Dermis microvascular lymphatic vessel endothelial cell (primary cell): ENCODE results near the gene NSUN2. TPM values are rescaled to one million over a fixed set of nuclear protein-coding genes. Genes with fewer than 3 reads are reported as not detected.
"Not testable (repeated sequence)": the region's sequence is repeated elsewhere in the genome, so short reads cannot be mapped to it uniquely, and the experiment has no call there.

Experiments used
- DNase-seq, 2 donors: peaks; one replicate each; pipeline versions ENCODE4 v3.0.0 to v3.0.0-alpha.2; 2010; ENCODE audit warnings: low read depth in 2 of 2
- total RNA-seq: library from RNA; depleted of rRNA; stranded (reverse); fragments of >200 nt; gene quantifications from 2 replicates; pipeline ENCODE4 v1.2.1, GENCODE V29; 2014

NSUN2 gene
- total RNA-seq: 47.9 and 50.3 TPM in 2 replicates

DNA sequence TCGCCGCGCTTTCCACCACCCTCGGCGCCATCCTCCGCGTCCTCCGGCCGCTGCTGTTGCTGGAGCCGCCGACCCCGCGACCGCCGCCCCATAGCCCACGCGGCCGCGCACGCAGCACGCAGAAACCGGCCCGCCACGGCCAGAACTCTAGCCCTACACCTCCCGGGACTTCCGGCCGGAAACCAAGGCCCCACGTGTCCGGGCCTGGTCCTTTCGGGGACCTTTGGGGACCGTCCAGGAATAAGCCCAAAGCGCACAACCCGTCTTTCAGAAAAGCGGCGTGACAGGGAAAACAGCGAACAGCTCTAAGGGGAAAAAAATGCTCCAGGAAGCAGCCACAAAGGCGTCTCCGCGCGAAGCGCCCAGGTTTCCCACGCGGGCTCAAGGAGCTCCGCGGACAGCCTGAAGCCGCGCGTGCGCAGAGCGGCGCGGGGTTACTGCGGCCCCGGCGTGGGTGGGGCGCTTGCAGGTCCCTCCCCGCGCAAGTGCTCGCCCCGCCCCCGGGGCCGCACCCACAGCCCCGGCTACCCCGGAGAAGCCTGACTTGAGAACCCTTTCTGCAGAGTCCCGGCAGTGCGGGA lies at the start of gene NSUN2, which contains the start of gene SRD5A1:
NSUN2 (minus strand) TSS at position 157 of the 581 bp plus-strand sequence; CDS start at position 92, 65 bp downstream.
SRD5A1 (plus strand) TSS at position 553 of the 581 bp plus-strand sequence. CDS start 137 bp downstream, outside the sequence.
- peak; percentile 80 to 91 for DNase-seq

DNA sequence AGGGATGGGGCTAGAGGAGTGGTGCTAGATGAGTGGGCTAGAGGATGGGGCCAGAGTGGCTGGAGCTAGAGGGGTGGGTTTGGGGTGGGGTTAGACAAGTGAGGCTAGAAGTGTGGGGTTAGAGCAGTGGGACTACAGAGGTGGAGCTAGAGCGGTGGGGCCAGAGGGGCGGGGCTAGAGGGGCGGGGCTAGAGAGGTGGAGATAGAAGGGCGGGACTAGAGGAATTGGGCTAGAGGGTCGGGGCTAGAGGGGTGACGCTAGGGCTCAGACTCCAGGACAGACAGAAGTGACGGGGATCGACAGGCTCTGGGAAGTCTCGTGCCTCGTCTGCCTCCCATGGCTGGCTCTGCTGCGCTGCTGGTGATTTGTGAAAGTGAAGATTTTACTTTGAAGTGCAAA lies 49.4 kb upstream of the NSUN2 start:
- no peak for DNase-seq

DNA sequence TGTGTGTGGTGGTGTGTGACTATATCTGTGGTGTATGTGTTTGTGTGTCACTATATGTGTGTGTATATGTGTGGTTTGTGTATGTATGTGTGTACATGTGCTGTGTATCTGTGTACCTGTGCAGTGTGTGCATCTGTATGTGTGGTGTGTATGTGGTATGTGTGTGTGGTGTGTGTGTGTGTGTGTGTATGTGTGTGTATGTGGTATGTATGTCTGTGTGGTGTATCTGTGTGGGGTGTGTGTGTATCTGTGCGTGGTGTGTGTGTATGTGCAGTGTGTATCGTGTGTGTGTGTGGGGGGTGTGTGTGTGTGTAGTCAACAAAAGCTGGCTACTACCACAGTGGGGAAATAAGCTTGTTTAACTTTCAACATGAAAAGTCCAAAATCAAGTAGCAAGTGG lies 48.8 kb upstream of the NSUN2 start:
- no peak for DNase-seq

DNA sequence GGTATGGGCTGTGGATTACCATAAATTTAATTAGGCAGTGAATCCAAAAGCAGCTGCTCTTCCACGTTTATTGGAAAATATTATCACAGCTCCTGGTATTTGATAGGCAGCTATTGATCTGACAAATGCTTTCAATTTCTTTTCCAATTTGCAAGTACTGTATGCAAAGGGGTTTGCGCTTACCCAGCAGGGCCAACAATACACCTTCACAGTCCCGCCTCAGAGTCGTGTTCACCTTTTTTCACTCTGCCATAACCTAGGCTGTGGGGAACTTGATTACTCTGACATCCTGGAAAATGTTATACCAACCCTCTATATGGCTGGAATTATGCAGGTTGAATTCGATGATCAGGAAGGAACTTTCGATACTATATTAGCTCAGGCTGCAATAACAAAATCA lies 48.1 kb upstream of the NSUN2 start:
- no peak for DNase-seq

DNA sequence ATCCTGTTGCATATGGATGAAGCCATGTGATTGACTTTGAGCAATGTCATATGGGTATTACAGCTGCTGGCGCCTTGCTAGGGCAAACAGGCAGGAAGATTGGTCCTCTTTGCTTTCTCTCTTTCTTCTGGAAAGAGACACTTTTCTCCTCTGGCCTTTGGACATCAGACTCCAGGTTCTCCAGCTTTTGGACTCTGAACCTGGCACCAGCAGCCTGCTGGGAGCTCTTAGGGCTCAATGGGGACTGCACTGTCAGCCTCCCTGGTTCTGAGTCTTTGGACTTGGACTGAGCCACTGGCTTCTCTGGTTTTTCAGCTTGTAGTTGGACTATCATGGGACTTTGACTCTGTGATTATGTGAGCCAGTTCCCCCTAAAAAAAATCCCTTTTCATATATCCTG lies 45.5 kb upstream of the NSUN2 start:
- DNase-seq: no peak

DNA sequence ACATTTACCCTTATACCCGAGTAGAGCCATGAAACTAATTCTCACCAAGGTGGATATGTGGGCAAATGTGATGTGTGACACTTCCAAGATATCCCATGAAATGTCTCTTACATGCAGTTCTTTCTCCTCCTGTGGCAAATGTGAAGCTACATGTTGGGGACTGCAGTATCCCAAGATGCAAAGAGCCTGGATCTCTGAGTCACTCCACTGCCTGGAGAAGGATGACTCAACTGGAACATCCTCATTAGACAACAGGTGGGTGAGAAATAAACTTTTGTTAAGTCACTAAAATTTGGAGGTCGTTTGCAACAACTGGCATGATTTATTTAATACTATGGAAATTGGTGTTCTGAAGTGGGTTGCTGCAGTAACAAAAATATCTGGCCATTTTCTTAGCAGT lies 43.9 kb upstream of the NSUN2 start:
- no peak for DNase-seq

DNA sequence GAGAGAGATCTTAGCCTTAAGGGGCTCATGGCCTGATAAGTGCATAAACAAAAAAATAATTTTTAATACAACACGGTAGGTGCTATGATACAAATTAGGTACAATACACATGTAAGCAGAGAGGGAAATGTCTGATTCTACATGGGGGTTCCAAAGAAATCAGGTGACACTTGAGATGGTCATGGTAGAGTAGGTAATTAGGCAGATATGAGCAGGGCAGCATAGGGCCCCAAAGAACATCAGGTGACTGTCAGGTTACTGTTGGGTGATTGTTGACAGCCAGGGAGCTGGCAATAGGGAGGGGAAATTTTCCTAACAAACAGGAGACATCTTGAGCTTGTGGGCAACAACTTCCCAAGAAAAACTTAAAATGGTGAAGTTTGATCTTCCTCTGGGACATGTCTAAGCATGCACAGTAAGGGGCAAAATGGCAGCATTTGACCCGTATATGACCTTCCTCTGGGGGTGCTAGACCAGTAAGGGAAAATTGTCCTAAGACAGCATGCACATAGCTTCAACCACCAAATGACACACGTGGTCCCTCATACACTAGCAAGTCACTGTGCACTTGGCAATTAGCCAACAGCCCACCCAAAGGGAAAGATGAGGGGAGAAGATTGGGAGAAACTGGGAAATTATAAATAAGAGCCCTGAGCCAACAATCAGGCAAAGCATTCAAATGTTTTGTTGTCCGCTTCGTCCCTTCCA lies 43.1 kb upstream of the NSUN2 start:
- DNase-seq: no peak

DNA sequence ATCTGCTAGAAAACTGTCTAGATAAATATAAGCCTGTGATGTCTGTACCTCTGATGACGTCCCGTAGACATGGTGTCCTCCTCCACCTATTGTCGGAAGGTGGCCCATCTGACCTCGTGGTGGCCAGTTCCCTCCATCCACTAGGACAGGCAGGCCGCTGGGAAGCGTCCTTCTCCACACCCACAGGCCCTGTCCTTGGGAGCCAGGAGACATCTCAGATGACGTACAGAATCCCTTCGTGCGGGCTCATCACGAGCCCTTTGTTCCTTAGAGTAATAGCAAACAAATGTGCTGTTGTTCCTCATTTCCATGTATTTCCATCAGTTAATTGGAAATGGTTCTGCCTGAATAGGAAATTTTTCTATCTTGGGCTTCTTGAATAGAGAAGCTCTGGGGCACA lies 42.0 kb upstream of the NSUN2 start:
- no peak for DNase-seq

DNA sequence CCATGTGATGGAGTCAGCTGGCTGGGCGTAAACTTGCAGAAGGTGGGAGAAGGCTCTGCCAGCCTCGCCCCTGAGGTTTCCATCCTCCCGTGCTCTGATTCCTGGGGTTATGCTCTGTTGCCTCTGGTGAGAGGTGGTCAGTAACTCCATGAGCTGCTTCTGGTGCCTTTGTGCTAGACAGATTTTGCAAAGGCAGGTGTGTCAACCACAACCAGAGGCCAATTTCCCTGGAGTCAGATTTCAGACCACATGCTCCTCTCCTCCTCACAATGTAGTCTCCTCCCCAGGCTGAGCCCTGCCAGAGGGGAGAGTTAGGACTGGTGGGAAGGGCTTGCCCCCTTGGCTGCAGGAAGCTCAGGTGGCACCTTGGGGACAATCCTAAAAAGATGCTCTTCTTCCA lies 41.6 kb upstream of the NSUN2 start:
- no peak for DNase-seq

DNA sequence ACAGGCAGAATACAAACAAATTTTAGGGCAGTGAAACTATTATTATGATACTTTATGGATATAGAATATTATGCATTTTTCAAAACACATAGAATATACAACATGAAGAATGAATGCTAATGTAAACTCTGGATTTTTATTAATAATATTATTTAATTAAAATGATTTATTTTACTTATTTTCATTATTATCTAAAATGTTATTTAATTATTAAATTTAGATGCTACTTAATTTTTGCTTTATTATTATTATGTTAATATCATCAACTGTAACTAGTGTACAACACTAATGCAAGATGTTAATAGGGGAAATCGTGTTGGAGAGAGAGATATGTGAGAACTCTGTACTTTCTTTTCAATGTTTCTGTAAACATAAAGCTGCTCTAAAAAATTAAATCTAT lies 41.1 kb upstream of the NSUN2 start:
- no peak for DNase-seq

DNA sequence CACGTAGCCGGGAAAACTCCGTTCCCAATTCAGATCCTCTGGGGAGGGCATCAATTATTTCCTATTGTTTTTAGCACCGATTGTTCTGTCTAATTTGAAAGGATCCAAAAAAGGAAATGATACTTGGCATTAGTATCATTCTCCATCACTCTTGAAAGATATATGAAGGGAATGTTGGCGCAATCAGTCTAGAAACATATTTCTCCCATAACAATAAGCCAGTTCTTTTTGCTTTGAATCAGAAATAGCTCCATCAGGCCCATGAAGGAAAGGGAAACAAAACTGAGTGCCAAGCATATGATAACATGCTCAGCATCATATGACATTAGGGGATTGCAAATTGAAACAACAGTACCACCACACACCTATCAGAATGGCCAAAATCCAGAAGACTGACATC lies 40.2 kb upstream of the NSUN2 start:
- DNase-seq: peak; percentile 55 to 61

DNA sequence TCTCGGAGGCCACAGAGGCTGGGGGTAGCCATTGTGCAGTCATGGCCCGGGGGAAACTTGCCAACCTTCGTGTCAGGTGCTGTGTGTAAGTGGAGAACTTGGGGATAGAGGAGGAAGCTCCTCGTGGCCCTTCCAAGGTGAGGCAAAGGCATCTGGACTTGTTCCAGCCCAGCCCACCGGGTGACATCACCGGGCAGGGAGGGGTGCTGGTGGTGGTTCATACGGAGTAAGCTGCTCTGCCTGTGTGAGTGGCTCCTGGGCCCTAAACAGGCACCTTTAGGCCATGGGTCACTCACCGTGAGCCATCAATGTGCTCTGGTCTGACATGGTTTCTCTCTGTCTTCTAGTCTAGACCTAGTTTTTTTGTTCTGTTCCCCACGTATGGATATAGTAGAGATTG lies 35.9 kb upstream of the NSUN2 start:
- DNase-seq: not testable (repeated sequence)

DNA sequence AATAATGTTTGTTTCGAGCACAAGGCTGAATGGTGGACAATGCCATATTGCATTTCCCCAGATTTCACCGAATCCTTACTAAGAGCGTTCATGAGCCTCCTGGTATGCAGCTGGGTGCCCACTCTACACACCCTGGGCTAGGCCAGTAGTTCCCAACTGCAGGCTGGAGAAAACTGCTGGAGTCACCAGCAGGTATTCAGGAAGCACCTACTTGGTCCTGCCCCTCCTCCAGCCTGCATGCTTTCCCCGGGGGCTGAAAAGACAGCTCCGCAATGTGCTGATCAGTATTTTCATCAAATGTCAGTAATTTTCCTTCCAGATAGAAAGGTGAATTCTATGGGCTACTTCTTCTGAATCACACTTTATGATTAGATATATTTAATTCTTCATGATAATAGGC lies 34.8 kb upstream of the NSUN2 start:
- no peak for DNase-seq

DNA sequence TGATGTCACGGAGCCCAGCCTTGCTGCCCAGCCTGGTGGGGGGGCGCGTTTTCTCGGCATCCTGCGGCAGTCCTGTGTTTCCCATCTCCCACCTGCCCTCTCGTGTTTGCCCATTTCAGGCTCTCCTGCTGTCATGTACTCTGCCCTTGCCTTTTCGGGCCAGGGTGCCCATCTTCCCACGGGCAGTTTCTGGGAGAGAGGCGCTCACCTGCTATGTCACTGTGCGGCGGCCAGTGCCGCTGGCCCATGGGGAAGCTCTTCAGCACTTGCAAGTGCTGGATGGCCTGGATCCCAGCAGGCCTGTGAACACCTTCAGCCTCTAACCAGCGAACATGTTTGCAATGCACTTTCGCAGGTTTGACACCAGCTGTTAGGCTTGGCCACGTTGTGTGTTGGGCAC lies 33.9 kb upstream of the NSUN2 start:
- no peak for DNase-seq

DNA sequence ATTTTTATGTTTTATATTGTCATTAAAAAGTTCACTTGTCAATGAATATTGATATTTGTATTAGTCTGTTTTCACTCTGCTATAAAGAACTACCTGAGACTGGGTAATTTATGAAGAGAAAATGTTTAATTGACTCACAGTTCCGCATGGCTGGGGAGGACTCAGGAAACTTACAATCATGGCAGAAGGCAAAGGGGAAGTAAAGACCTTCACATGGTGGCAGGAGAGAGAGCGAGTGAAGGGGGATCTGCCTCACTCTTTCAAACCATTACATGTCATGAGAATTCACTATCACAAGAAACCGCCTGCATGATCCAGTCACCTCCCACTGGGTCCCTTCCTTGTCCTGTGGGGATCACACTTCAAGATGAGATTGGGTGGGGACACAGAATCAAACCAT lies 27.8 kb upstream of the NSUN2 start:
- DNase-seq: no peak

DNA sequence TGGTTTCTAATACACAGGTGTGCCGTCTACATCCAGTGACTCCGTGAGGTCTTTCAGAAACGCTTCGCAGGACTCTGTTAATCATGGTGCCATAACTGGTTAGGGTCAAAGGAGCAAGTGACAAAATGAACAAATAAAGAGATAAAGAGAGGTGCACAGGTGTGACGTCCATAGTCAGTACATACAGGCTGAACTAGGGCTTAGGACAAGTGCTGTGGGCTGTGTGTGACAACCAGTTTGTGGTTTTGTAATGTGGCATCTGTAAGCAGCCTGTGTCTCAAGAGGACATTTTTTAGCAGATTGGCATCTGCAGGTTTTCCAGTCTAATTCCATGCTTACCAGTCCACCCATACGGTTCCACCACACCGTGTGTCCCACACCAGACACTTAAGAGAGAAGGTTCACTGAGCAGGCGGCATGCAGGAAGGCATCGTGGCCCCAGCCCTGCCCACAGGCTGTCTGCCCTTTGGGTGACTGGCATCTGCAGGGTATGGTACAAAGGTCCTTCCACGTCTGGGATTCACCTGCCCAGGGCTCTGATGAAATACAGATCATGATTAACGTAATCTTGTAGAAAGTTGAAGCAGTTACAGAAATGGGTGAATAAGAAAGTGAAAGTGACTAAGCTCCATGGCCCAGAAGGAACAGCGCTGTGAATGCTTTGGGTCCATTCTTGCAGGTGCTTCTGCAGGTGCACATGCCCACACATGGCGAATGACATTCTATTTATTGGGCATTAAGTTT lies 27.3 kb upstream of the NSUN2 start:
- no peak for DNase-seq

DNA sequence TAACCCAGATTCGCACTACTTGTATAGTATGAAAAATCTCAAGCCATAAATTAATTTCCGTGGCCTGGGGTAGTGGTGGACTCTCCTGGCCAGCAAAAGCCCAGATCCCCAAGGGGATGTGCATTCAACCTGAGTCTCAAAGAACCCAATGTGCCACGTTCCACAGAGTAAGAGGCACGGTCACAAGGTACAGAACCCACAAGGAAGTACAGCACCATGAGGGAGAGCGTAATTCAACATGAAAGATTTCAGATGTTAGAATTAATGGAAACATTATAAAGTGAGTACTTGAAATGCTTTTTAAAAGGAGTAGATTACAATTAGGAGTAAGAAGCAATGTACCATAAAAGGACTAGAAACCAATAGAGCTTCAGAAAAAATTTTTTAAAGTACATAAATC lies 23.8 kb upstream of the NSUN2 start:
- no peak for DNase-seq

DNA sequence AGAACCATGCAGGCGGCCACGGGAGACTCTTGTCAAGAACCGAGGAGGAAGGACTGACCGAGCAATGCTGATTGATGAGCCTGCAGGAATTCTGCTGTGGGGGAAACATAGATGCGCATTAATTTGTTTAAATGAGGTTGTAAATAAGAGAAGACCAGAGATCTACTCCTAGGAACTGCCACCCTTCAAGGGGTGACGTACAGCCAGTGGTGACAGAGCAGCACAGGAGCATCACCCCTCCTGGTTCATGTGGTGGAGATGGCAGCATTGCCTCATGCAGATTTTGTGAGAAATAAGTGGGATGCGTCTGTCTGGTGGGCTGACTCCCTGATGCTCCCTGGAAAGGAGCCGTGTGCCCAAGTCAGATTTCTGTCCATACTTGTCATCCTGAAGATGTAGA lies 22.6 kb upstream of the NSUN2 start:
- no peak for DNase-seq

DNA sequence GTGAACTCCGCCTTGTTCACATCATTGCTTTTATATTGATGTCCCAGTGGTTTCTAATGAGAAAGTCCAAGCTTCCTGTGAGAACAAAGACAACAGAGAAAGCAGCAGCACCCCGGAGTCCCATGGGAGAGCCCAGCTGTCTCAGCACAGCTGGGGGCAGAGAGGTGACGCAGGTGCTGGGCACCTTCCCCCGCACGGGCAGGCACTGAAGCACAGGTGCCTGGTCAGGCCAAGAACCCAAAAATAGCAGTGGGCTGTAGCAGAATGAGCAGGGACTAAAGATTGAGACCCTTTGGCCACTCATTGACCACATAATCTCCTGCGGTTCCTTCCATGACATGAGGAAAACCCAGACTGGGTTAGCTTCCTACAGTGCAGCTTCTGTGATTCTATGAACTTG lies 19.2 kb upstream of the NSUN2 start:
- no peak for DNase-seq

DNA sequence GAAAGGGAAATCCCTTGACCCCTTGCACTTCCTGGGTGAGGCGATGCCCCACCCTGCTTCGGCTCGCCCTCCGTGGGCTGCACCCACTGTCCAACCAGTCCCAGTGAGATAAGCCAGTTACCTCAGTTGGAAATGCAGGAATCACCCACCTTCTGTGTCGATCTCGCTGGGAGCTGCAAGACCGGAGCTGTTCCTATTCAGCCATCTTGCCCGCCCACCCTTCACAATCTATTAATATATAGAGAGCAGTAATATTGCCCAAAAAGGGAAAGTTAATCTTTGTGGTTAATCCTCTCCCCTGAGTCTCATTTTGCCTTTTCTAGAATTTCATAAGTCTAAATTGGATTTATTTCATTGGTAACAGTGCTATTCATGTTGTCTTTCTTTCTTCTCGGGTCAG lies 16.8 kb upstream of the NSUN2 start:
- DNase-seq: no peak

DNA sequence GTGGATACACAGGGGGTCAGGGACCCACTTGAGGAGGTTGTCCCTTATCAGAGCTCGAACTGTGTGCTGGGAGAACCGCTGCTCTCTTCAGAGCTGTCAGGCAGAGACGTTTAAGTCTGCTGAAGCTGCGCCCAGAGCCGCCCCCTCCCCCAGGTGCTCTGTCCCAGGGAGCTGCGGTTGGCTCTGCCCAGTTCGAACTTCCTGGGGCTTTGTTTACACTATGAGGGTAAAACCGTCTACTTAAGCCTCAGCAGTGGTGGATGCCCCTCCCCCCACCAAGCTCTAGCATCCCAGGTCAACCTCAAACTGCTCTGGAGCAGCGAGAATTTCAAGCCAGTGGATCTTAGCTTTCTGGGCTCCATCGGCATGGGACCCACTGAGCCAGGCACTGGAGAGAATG lies 16.3 kb upstream of the NSUN2 start:
- DNase-seq: no peak

DNA sequence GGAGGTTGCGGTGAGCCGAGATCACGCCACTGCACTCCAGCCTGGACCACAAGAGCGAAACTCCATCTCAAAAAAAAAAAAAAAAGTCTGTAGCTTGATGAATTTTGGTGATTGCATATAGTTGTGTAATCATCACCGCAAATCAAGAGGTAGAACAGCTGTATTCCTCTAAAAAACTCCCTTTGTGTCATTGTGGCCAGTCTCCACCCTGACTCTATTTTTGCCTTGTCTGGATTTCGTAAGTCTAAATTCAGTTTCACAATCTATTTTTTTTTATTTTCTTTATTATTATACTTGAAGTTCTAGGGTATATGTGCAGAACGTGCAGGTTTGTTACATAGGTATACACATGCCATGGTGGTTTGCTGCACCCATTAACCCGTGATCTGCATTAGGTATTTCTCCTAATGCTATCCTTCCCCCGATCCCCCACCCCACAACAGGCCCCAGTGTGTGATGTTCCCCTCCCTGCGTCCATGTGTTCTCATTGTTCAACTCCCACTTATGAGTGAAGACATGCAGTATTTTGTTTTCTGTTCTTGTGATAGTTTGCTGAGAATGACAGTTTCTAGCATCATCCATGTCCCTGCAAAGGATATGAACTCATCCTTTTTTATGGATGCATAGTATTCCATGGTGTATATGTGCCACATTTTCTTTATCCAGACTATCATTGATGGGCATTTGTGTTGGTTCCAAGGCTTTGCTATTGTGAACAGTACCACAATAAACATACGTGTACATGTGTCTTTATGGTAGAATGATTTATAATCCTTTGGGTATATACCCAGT lies 12.9 kb upstream of the NSUN2 start:
- not testable (repeated sequence) for DNase-seq
